ENCODE measurements around the gene NUDT3.
"Not testable (repeated sequence)": the region's sequence is repeated elsewhere in the genome, so short reads cannot be mapped to it uniquely, and the experiment has no call there.

The NUDT3 gene

DNA sequence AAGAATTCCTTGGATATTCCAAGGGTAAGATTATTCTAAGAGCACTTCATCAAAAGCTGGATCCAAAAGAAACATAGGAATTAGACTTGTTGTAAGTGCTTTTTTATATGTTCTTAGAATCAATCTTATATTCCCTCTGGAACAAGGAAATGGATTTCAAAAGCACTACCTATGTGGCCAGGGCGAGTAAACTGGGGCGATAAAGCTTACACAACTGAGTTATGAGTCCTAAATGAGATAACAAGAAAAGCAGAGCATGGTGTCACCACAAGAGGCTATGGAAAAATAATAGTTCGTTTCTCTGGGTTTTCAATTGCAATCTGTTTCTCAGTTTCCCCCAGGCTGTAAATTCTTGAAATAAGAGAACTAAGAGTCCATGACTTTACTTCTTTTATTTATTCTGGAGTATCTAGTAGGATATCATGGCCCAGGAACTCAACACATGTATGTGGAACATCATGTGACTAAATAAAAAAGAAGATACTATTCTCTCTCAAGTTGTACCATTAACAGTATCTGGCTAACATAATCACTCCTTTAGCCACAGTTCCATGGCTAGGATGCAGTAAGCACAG, 51.5 kb downstream of the NUDT3 start:
- DNase-seq: no peak

DNA sequence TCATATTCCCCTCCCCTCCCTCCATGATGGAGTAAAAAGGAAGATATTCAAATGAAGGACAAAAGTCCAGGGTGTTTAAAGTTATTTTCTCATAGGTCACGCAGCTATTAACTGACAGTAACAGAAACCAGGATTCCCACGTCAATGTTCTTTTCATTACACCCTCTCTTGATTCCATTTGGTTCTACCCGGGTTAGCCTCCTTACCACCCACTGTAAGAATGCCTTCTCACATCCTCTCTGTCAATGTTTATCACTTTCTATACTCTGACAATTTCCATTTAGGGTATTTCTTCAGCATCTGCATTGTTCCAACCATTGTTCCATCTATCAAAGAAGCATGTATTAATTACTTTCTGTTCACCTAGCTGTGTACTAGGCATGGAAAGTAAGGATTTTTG, 52.1 kb downstream of the NUDT3 start:
- no peak for DNase-seq

GRCh38 chr6:34339971-34340370, 52.5 kb downstream of the NUDT3 start:
- DNase-seq: no peak

- DNase-seq: no peak
Measured at GRCh38 chr6:34339432-34339831, 53.0 kb downstream of the NUDT3 start.

DNA sequence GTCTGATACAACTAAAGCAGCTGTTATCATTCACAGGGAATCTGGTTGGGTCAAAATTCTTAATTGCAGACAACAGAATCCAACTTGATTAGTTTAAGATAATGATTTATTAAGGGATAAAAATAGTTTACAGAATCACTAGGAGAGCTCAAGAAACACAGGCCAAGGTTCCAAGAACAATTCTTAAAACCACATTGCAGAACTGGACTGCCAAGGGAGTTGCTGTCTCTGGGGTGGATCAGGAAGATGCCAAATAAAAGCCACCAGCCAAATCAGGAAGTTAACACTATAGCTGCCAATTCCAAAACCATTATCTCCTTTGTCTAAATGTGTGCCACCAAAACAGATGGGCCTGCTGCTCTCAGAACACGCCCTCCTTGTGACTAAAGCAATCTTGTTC, 53.7 kb downstream of the NUDT3 start:
- no peak for DNase-seq

- DNase-seq: no peak
Measured at GRCh38 chr6:34338377-34338776, 54.1 kb downstream of the NUDT3 start.

DNA sequence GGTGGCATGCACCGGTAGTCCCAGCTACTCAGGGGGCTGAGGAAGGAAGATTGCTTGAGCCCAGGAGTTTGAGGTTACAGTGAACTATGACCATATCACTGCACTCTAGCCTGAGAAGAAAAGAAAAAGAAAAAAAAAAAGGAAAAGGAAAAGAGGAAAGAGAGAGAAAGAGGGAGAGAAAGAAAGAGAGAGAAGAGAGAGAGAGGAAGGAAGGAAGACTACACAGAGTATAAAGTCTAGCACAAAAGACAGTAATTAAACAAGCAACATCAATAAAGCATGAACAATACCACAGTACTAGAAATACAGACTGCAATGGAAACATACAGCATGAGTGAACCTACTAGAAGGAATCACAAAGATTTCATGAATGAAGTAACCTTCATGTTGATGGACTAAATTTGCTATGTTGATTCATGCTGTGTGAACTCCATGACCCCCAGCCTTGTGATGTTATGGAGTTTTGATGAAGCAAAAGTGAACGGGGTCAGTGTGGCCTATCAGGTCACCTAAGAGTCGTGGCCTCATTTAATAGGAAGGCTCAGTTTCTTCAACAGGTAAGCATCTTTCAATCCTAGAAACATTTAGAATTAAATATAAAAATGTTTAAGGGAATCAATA, 57.6 kb downstream of the NUDT3 start:
- no peak for DNase-seq

DNA sequence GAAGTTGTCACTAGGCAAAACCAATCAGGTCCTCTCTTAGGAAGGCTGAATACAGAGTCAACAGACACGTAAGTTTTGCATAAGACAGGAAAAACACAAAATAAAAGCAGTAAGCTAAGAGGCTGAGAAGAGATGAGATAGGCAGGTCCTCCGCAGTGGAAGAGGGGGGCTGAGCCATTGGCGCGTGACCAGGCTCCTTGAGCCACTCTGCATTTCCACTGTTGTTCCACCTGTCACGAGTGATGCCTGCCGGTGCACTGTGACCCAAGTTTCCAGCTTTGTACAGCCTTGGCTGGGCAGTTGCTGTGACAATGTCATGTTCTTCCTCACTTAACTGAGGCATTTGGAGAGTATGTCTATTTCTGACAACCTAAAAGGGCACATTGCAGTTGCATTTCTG, 58.6 kb downstream of the NUDT3 start:
- DNase-seq: no peak

- DNase-seq: no peak
Measured at GRCh38 chr6:34332251-34333198, 59.9 kb downstream of the NUDT3 start.

DNA sequence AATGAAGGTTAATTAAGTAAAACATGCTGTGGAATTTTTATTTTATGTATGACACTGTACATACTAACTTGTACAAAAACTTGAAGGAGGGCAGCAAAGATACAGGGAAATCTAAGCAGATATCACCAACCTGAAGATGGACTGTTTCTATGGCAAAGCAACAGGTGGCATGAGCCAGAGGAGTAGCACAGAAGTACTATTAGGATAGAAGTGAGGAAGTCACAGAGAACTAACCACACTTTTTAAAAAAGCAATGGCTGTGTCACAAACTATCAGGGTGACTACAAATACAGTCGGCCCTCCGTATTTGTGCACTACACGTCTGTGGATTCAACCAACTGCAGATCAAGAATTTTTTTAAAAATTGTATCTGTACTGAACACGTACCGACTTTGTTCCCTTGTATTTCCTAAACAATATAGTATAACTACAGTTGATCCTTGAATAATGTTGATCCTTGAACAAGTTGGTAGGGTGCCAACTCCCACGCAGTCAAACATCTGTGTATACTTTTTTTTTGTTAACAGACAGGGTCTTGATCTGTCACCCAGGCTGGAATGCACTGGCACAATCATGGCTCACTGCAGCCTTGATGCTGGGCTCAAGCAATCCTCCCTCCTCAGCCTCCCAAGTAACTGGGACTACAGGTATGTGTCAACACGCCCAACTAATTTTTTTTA, 61.0 kb downstream of the NUDT3 start:
- no peak for DNase-seq

- DNase-seq: not testable (repeated sequence)
Measured at GRCh38 chr6:34329814-34330213, 62.7 kb downstream of the NUDT3 start.

DNA sequence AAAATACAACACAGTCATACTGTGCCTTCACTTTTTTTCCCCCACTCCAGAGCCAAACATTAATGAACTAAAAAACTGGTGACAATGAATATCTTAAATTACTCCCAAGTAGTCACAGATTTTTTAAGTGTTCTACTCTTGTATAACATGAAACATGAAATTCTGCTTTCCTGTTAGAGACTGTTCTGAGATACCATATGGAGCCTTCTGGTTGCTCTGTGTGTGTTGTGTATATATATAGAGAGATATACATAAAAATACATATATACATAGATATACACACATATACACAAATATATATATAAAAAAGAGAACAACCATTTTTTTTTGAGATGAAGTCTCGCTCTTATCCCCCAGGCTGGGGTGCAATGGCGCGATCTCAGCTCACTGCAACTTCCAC, 63.5 kb downstream of the NUDT3 start:
- DNase-seq: no peak

DNA sequence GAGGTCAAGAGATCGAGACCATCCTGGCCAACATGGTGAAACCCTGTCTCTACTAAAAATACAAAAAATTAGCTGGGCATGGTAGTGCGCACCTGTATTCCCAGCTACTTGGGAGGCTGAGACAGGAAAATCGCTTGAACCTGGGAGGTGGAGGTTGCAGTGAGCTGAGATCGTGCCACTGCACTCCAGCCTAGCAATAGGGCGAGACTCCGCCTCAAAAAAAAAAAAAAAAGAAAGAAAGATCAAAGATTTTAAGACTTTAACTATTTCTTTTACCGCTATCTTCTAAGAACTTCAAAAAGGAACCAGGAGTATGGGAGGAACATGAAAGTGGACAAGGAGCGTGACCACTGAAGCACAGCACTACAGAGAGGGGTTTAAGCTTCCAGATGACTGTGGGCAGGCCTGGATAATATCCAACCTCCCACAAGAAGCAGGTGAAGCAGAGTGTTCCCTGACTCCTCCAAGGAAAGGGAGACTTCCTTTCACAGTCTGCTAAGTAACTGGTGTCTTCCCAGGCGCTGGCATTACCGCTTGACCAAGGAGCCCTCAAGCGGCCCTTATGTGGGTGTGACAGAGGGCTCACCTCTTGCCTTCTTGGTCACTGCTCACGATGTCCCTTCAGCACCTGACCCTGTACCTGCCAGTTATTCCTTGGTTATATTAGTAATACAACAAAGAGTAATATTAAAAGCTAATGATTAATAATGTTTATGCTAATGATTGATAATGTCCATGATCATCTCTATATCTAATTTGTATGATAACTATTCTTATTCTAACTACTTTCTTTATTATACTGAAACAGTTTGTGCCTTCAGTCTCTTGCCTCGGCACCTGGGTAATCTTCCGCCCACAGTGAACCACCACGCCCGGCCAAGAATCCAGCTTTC, 64.9 kb downstream of the NUDT3 start:
- not testable (repeated sequence) for DNase-seq

- no peak for DNase-seq
Measured at GRCh38 chr6:34325633-34326032, 66.8 kb downstream of the NUDT3 start.

DNA sequence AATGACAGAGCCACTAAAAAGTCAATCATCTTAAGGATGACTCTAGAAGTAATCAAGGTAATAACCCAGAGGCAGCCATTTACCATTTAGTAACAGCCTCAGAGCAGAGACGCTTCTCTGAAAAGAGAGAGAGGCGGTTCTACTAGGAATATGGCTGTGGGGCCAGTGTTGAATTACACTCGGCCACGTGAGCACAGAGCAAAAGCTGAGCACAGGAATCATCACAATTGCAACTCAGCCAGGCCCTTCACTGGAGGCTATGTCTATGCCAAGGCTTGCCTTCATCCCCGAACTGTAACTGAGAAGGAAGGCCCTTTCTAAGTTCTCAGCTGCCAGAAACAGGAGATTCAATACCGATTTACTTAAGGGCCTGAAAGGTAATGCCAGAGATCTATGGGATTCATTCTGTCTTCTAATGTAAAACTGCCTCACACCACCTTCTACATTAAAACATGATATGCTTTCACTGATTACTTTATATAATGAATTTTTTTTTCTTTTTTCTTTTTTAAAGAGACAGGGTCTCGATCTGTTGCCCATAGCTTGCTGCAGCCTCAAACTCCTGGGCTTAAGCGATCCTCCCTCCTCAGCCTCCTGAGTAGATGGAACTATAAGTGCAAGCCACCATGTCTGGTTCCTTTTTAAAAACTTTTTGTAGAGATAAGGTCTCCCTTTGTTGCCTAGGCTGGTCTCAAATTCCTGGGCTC, 67.6 kb downstream of the NUDT3 start:
- no peak for DNase-seq

DNA sequence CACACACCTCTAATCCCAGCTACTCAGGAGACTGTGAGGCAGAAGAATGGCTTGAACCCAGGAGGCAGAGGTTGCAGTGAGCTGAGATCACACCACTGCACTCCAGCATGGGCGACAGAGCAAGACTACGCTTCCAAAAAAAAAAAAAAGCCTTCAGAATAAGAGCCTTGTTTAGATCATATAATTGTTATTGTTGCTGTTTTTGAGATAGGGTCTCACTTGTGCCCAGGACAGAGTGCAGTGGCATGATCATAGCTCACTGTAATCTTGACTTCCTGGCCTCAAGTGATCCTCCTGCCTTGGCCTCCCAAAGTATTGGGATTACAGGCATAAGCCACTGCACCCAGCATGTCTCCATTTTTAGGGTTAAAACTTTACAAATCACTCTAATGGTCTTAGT, 68.2 kb downstream of the NUDT3 start:
- not testable (repeated sequence) for DNase-seq

GRCh38 chr6:34323300-34323699, 69.2 kb downstream of the NUDT3 start:
- no peak for DNase-seq

DNA sequence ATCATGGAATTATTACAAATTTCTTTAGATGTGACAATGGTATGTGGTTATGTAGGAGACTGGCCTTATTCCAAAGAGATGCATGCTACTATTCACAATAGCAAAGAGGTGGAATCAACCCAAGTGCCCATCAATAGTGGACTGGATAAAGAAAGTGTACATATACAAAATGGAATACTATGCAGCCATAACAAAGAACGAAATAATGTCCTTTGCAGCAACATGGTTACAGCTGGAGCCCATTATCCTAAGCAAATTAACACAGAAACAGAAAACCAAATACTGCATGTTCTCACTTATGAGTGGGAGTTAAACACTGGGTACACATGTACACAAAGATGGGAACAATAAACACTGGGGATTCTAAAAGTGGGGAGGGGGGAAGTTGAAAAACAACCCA, 69.7 kb downstream of the NUDT3 start:
- no peak for DNase-seq

GRCh38 chr6:34321821-34322220, 70.6 kb downstream of the NUDT3 start:
- DNase-seq: no peak

- DNase-seq: no peak
Measured at GRCh38 chr6:34319471-34319885, 73.0 kb downstream of the NUDT3 start.

All from islet precursor cell (in vitro differentiated cells).